Measurements from ENCODE around the gene ABI3BP. TPM values are rescaled to one million over a fixed set of nuclear protein-coding genes. Genes with fewer than 3 reads are reported as not detected.

Gene ABI3BP
- total RNA-seq, 2 experiments from 2014 or later: not detected

GRCh38 chr3:100717637-100718487 lies 275.4 kb downstream of the ABI3BP start:
- no peaks in the 10 kb centered on the region for H3K27me3 Mint-ChIP-seq
- H3K9me3 Mint-ChIP-seq: no peaks in the 10 kb centered on the region
- no peak overlapping the region for H3K27ac Mint-ChIP-seq
- H3K4me1 ChIP-seq (ENCODE audit: insufficient read depth, low read length): no peaks in the 10 kb centered on the region
- ChIA-PET CTCF (interaction anchor here (0.6 kb wide), 1 partner anchor 1125 kb away, joined by 4 read pairs; no protein-coding TSS in a partner anchor), POLR2A (no interaction called here)
- H3K9me3 ChIP-seq (ENCODE audit: control insufficient read depth in 1 of 2, insufficient read depth in 1 of 2, low read length in 2 of 2): no peaks in the 10 kb centered on the region
- DNase-seq: no peak
- H3K4me1 Mint-ChIP-seq (ENCODE audit: low read depth): peaks cover 56% of the 10 kb centered on the region
- H3K4me3 ChIP-seq (ENCODE audit: low read length): no peak overlapping the region
- peaks cover 94% of the 10 kb centered on the region for H3K36me3 Mint-ChIP-seq (ENCODE audit: low read depth)
- H3K27ac ChIP-seq (ENCODE audit: low read depth in 1 of 2, low read length in 2 of 2): no peak overlapping the region
- no peaks in the 10 kb centered on the region for H3K27me3 ChIP-seq (ENCODE audit: control insufficient read depth in 1 of 2, insufficient read depth in 2 of 2, low read length in 2 of 2)
- no peak overlapping the region for H3K4me3 Mint-ChIP-seq
- TF ChIP-seq CTCF (IDR thresholded peaks at IDR 0.05): no peak
- no peak for ATAC-seq (ENCODE audit: poor library complexity)
- H3K36me3 ChIP-seq (ENCODE audit: insufficient read depth, low read length): peaks cover 74% of the 10 kb centered on the region
- intact Hi-C loops (cut with DNase I, micrococcal nuclease): loop anchor here (10.0 kb wide), 3 partner anchors 383 to 967 kb away; partner anchors contain the start of genes NIT2 (in 1 of the 2) and RPL24 (in 1 of the 2)

- Histone ChIP-seq H3K27ac (ENCODE audit: low read depth in 1 of 2, low read length in 2 of 2) (no peak overlapping the region), H3K4me1 (ENCODE audit: insufficient read depth, low read length) (no peaks in the 10 kb centered on the region), H3K9me3 (ENCODE audit: control insufficient read depth in 1 of 2, insufficient read depth in 1 of 2, low read length in 2 of 2) (no peaks in the 10 kb centered on the region), H3K4me3 (ENCODE audit: low read length) (no peak overlapping the region), H3K36me3 (ENCODE audit: insufficient read depth, low read length) (peaks cover 69% of the 10 kb centered on the region), H3K27me3 (ENCODE audit: control insufficient read depth in 1 of 2, insufficient read depth in 2 of 2, low read length in 2 of 2) (no peaks in the 10 kb centered on the region)
- no peak for ATAC-seq (ENCODE audit: poor library complexity)
- Mint-ChIP-seq H3K4me3 (no peak overlapping the region), H3K9me3 (no peaks in the 10 kb centered on the region), H3K4me1 (ENCODE audit: low read depth) (peaks cover 64% of the 10 kb centered on the region), H3K27ac (no peak overlapping the region), H3K27me3 (no peaks in the 10 kb centered on the region), H3K36me3 (ENCODE audit: low read depth) (peaks cover 94% of the 10 kb centered on the region)
- no peak for DNase-seq
- POLR2A ChIA-PET: no interaction called here
- intact Hi-C loops (cut with DNase I, micrococcal nuclease): loop anchor here (10.0 kb wide), 3 partner anchors 382 to 968 kb away; partner anchors contain the start of genes NIT2 (in 1 of the 2) and RPL24 (in 1 of the 2)
- no peak for TF ChIP-seq CTCF (IDR thresholded peaks at IDR 0.05)
- CTCF ChIA-PET: interaction anchor here (0.6 kb wide), 1 partner anchor 1126 kb away, joined by 4 read pairs; no protein-coding TSS in a partner anchor
These were observed 276.2 kb downstream of the ABI3BP start for GRCh38 chr3:100717063-100717462.

GRCh38 chr3:100715176-100715575 lies 278.0 kb downstream of the ABI3BP start:
- Mint-ChIP-seq H3K27ac (no peak overlapping the region), H3K27me3 (no peaks in the 10 kb centered on the region), H3K36me3 (ENCODE audit: low read depth) (peaks cover 86% of the 10 kb centered on the region), H3K4me1 (ENCODE audit: low read depth) (peaks cover 78% of the 10 kb centered on the region), H3K4me3 (no peak overlapping the region), H3K9me3 (no peaks in the 10 kb centered on the region)
- ChIA-PET POLR2A (no interaction called here), CTCF (no interaction called here)
- Histone ChIP-seq H3K4me3 (ENCODE audit: low read length) (no peak overlapping the region), H3K9me3 (ENCODE audit: control insufficient read depth in 1 of 2, insufficient read depth in 1 of 2, low read length in 2 of 2) (no peaks in the 10 kb centered on the region), H3K27ac (ENCODE audit: low read depth in 1 of 2, low read length in 2 of 2) (no peak overlapping the region), H3K36me3 (ENCODE audit: insufficient read depth, low read length) (peaks cover 52% of the 10 kb centered on the region), H3K27me3 (ENCODE audit: control insufficient read depth in 1 of 2, insufficient read depth in 2 of 2, low read length in 2 of 2) (no peaks in the 10 kb centered on the region), H3K4me1 (ENCODE audit: insufficient read depth, low read length) (peaks cover 12% of the 10 kb centered on the region)
- ATAC-seq (ENCODE audit: poor library complexity) (no peak), DNase-seq (no peak)
- TF ChIP-seq CTCF (IDR thresholded peaks at IDR 0.05): no peak
- intact Hi-C loops (cut with DNase I, micrococcal nuclease): loop anchor here (10.0 kb wide), 3 partner anchors 380 to 970 kb away; partner anchors contain the start of genes NIT2 (in 1 of the 2) and RPL24 (in 1 of the 2)

All from CD4-positive, alpha-beta T cell (primary cell).